ENCODE measurements around the gene FAM114A2. TPM values are rescaled to one million over a fixed set of nuclear protein-coding genes. Genes with fewer than 3 reads are reported as not detected.

FAM114A2 gene
- total RNA-seq, 1 donor from 2014 or later = 18.1 TPM

Other genes starting within 250 kb of the FAM114A2 start
- 48.2 TPM for gene MFAP3, start 57 bp upstream of the FAM114A2 start, total RNA-seq
- 24.2 TPM for gene GALNT10, start 151.8 kb upstream of the FAM114A2 start, total RNA-seq